Fibroblast of lung (primary cell): Measurements from ENCODE around the gene PDE4D. TPM values are rescaled to one million over a fixed set of nuclear protein-coding genes. Genes with fewer than 3 reads are reported as not detected.
A peak's percentile ranks its signal among the peaks of the same experiment; 100 is the strongest.

ENCODE experiments used
- DNase-seq, 2 donors: peaks; one replicate each; pipeline versions ENCODE4 v3.0.0 to v3.0.0-alpha.2; 2010; ENCODE audit warnings: low read depth in 2 of 2
- H2AFZ ChIP-seq: 2 replicates; pipeline ENCODE4 v1.5.1; 2012; ENCODE audit warnings: low read length, control low read depth, inconsistent platforms
- H3K27ac ChIP-seq: 2 replicates; pipeline ENCODE4 v1.5.1; 2011; ENCODE audit warnings: low read length, control low read depth; ENCODE audit not compliant: insufficient read depth
- H3K27me3 ChIP-seq: 2 replicates; pipeline ENCODE4 v1.5.1; 2011; ENCODE audit warnings: mild to moderate bottlenecking, low read length; ENCODE audit not compliant: control insufficient read depth, insufficient read depth
- H3K36me3 ChIP-seq: 2 replicates; pipeline ENCODE4 v1.5.1; 2011; ENCODE audit warnings: low read length; ENCODE audit not compliant: control insufficient read depth, insufficient read depth
- H3K4me1 ChIP-seq: 2 replicates; pipeline ENCODE4 v1.5.1; 2011; ENCODE audit warnings: low read length; ENCODE audit not compliant: control insufficient read depth, insufficient read depth; ENCODE audit errors: extremely low read depth
- H3K4me2 ChIP-seq: 2 replicates; pipeline ENCODE4 v1.5.1; 2011; ENCODE audit warnings: low read length, control low read depth; ENCODE audit not compliant: insufficient read depth; ENCODE audit errors: extremely low read depth
- H3K4me3 ChIP-seq, 4 experiments: fragments of 200-600 bp in 1 of 4; sonication (generic) in 1 of 4; replicated peaks in 1 of 4; 2 replicates each; pipeline ENCODE4 v1.5.1; 2011 to 2016; ENCODE audit warnings: low read length in 4 of 4, low read depth in 3 of 4, mild to moderate bottlenecking in 3 of 4, control low read depth in 2 of 4, inconsistent platforms in 1 of 4, mixed read lengths in 1 of 4; ENCODE audit not compliant: insufficient read depth in 1 of 4; ENCODE audit errors: control extremely low read depth in 1 of 4
- H3K79me2 ChIP-seq: 2 replicates; pipeline ENCODE4 v1.5.1; 2012; ENCODE audit warnings: mild to moderate bottlenecking, low read length, inconsistent platforms; ENCODE audit not compliant: control insufficient read depth, insufficient read depth
- H3K9ac ChIP-seq: 2 replicates; pipeline ENCODE4 v1.5.1; 2011; ENCODE audit warnings: mild to moderate bottlenecking, low read length, control low read depth; ENCODE audit not compliant: insufficient read depth
- H3K9me3 ChIP-seq: 2 replicates; pipeline ENCODE4 v1.5.1; 2012; ENCODE audit warnings: low read depth, low read length; ENCODE audit not compliant: control insufficient read depth, insufficient read depth
- H4K20me1 ChIP-seq: 2 replicates; pipeline ENCODE4 v1.5.1; 2011; ENCODE audit warnings: low read length; ENCODE audit not compliant: control insufficient read depth, insufficient read depth; ENCODE audit errors: extremely low read depth
- CTCF ChIP-seq, 2 donors: IDR thresholded peaks in 1 of 2; conservative IDR thresholded peaks in 1 of 2; 1 replicate in 1 of 2; 2 replicates in 1 of 2; pipeline ENCODE4 v1.5.1; 2011 to 2012; ENCODE audit warnings: low read length in 2 of 2, control low read depth in 1 of 2, inconsistent platforms in 1 of 2, low read depth in 1 of 2, mild to moderate bottlenecking in 1 of 2
- EZH2 ChIP-seq: IDR thresholded peaks from 2 replicates; pipeline ENCODE4 v1.5.1; 2012; ENCODE audit warnings: low read length, control low read depth, mild to moderate bottlenecking; ENCODE audit errors: missing control alignments
- polyA plus RNA-seq, 2 donors: library from polyadenylated mRNA; depleted of rRNA in 1 of 2; stranded (reverse) in 1 of 2; unstranded in 1 of 2; fragments of >200 nt; gene quantifications; 2 replicates each; pipeline ENCODE4 v1.2.1, GENCODE V29; 2011 to 2012; ENCODE audit warnings: missing spikeins in 1 of 2
- total RNA-seq: library from RNA; depleted of rRNA; stranded (reverse); fragments of >200 nt; gene quantifications from 2 replicates; pipeline ENCODE4 v1.2.1, GENCODE V29; 2014

The PDE4D gene
- total and polyA plus RNA-seq, 2 donors (not counting 1 experiment from before 2014, with no cell fraction given) = 2.1 to 8.3 TPM

DNA sequence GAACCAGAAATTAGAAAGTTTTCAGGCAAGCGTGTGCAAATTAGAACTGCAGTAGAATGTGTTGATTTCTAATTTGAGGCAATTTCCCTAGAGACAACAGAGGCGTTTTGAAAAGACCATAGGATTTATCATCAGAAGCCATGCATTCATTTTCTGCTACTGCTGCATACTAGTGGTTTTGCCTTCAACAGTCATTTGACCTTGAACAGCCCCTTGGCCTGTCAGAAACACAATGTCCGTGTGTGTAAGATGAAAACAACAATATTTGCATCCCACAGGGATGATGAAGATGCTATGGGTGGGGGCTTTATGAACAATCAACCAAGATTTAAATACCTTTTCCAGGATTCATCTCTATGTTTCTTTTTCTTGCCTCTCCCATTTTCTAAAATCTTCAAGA lies 73.7 kb downstream of the PDE4D start:
- Histone ChIP-seq H3K27me3 (no peaks in the 10 kb centered on the region), H3K4me2 (no peak overlapping the region), H3K9me3 (no peaks in the 10 kb centered on the region), H2AFZ (no peak overlapping the region), H3K36me3 (no peaks in the 10 kb centered on the region), H3K4me3 (no peak overlapping the region), H3K27ac (no peak overlapping the region), H3K4me1 (no peaks in the 10 kb centered on the region), H3K9ac (no peak overlapping the region), H3K79me2 (no peaks in the 10 kb centered on the region), H4K20me1 (no peaks in the 10 kb centered on the region)
- peak in 1 of 2 donors; percentile 72 for DNase-seq
- TF ChIP-seq CTCF (conservative IDR thresholded peaks at IDR 0.05 in 1 of 2, IDR thresholded peaks at IDR 0.05 in 1 of 2; ENCODE audit: low read depth in 1 of 2, low read length in 2 of 2) (no peak), EZH2 (no peak)

GRCh38 chr5:59817536-59817935 lies 76.0 kb downstream of the PDE4D start:
- no peak overlapping the region for H3K9ac ChIP-seq
- H3K4me3 ChIP-seq = no peak overlapping the region
- no peaks in the 10 kb centered on the region for H4K20me1 ChIP-seq
- H3K79me2 ChIP-seq = no peaks in the 10 kb centered on the region
- no peaks in the 10 kb centered on the region for H3K4me1 ChIP-seq
- H3K36me3 ChIP-seq = no peaks in the 10 kb centered on the region
- H2AFZ ChIP-seq = no peak overlapping the region
- H3K27me3 ChIP-seq = no peaks in the 10 kb centered on the region
- H3K4me2 ChIP-seq = no peak overlapping the region
- H3K27ac ChIP-seq = no peak overlapping the region
- TF ChIP-seq EZH2 = no peak
- no peak for TF ChIP-seq CTCF (conservative IDR thresholded peaks at IDR 0.05 in 1 of 2, IDR thresholded peaks at IDR 0.05 in 1 of 2; ENCODE audit: low read depth in 1 of 2, low read length in 2 of 2)
- no peaks in the 10 kb centered on the region for H3K9me3 ChIP-seq
- DNase-seq = no peak

GRCh38 chr5:59816654-59817300 lies 76.7 kb downstream of the PDE4D start:
- no peaks in the 10 kb centered on the region for H3K4me1 ChIP-seq
- H2AFZ ChIP-seq = no peak overlapping the region
- H3K9me3 ChIP-seq = no peaks in the 10 kb centered on the region
- H3K79me2 ChIP-seq = no peaks in the 10 kb centered on the region
- H3K36me3 ChIP-seq = no peaks in the 10 kb centered on the region
- TF ChIP-seq CTCF (conservative IDR thresholded peaks at IDR 0.05 in 1 of 2, IDR thresholded peaks at IDR 0.05 in 1 of 2; ENCODE audit: low read depth in 1 of 2, low read length in 2 of 2) (no peak), EZH2 (no peak)
- no peak overlapping the region for H3K4me3 ChIP-seq
- H3K27me3 ChIP-seq = no peaks in the 10 kb centered on the region
- H4K20me1 ChIP-seq = no peaks in the 10 kb centered on the region
- no peak for DNase-seq
- H3K9ac ChIP-seq = no peak overlapping the region
- H3K4me2 ChIP-seq = no peak overlapping the region
- no peak overlapping the region for H3K27ac ChIP-seq
